GM12892 (cell line): ENCODE results near the gene TRIM66.
A peak's percentile ranks its signal among the peaks of the same experiment; 100 is the strongest.

ENCODE experiments used
- POLR2A ChIP-seq: IDR thresholded peaks from 2 replicates; pipeline ENCODE4 v1.6.1; 2011; ENCODE audit warnings: low read depth, low read length, control low read depth
- POLR2AphosphoS5 ChIP-seq: IDR thresholded peaks from 2 replicates; pipeline ENCODE4 v1.6.1; 2011; ENCODE audit warnings: low read depth, low read length, control low read depth
- TAF1 ChIP-seq: IDR thresholded peaks from 2 replicates; pipeline ENCODE4 v1.6.1; 2011; ENCODE audit warnings: low read depth, mild to moderate bottlenecking, control low read depth, low read length, borderline replicate concordance

- TF ChIP-seq POLR2A = no peak
- TF ChIP-seq TAF1 = no peak
- 0 out of 2 replicates have a peak, but pooled peaks have one; percentile 10 for TF ChIP-seq POLR2AphosphoS5
These were observed 2.3 kb upstream of the TRIM66 start for GRCh38 chr11:8684600-8685290.
